Measurements from ENCODE around the gene USP24.

DNA sequence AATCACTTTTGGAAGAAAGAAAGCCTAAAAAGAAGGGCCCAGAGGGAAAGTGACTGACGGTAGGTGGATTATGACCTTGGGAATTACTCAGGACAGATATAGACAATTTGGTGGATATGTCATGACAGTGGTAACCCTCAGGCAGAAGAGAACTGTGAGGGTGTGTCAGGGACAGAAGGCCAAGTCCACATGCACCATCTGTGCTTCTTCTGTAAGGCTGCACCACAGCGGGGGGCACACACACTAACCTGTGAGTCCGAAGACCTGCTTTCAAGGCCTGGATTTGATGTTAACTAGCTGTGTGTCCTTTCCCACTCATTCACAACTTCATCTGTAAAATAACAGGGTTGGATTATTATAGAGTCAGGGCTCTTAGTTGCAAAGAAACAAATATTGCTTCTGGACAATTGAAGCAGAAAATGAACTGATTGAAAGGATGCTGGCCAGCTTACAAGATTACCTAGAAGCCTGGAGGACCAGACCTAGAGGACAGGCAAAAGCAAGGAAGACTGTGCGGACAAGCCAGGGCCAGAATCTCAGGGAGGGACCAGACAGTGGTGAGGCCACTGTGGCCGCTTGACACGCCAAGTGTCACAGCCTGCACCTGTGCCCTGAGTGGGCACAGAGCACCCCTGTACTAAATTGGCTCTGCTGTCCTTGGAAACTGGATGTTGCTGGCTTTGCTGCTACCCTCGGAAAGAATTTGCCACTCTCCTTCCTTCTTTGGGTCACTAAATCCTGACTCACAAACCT, 34.7 kb upstream of the USP24 start:
- TF ChIP-seq, protein P1, sequence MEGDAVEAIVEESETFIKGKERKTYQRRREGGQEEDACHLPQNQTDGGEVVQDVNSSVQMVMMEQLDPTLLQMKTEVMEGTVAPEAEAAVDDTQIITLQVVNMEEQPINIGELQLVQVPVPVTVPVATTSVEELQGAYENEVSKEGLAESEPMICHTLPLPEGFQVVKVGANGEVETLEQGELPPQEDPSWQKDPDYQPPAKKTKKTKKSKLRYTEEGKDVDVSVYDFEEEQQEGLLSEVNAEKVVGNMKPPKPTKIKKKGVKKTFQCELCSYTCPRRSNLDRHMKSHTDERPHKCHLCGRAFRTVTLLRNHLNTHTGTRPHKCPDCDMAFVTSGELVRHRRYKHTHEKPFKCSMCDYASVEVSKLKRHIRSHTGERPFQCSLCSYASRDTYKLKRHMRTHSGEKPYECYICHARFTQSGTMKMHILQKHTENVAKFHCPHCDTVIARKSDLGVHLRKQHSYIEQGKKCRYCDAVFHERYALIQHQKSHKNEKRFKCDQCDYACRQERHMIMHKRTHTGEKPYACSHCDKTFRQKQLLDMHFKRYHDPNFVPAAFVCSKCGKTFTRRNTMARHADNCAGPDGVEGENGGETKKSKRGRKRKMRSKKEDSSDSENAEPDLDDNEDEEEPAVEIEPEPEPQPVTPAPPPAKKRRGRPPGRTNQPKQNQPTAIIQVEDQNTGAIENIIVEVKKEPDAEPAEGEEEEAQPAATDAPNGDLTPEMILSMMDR (IDR thresholded peaks at IDR 0.05): no peak
- TF ChIP-seq CREB1 (CRISPR knock-in tag; IDR thresholded peaks at IDR 0.05) (no peak), NR2C2 (CRISPR knock-in tag; IDR thresholded peaks at IDR 0.05) (no peak), JUN (CRISPR knock-in tag; IDR thresholded peaks at IDR 0.05) (no peak), CBFB (CRISPR knock-in tag; IDR thresholded peaks at IDR 0.05; ENCODE audit: low read depth) (no peak), NFATC4 (CRISPR knock-in tag; IDR thresholded peaks at IDR 0.05) (no peak)
- TF ChIP-seq, protein P2, sequence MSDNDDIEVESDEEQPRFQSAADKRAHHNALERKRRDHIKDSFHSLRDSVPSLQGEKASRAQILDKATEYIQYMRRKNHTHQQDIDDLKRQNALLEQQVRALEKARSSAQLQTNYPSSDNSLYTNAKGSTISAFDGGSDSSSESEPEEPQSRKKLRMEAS (CRISPR knock-in tag; IDR thresholded peaks at IDR 0.05): no peak
- TF ChIP-seq, protein P3, sequence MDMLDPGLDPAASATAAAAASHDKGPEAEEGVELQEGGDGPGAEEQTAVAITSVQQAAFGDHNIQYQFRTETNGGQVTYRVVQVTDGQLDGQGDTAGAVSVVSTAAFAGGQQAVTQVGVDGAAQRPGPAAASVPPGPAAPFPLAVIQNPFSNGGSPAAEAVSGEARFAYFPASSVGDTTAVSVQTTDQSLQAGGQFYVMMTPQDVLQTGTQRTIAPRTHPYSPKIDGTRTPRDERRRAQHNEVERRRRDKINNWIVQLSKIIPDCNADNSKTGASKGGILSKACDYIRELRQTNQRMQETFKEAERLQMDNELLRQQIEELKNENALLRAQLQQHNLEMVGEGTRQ (CRISPR knock-in tag; IDR thresholded peaks at IDR 0.05): no peak
